SKM-1 (cell line): Measurements from ENCODE around the gene BHMT.
A peak's percentile ranks its signal among the peaks of the same experiment; 100 is the strongest.

ENCODE experiments used
- DNase-seq: peaks from one replicate; lab custom pipeline; 2025; ENCODE audit not compliant: unreplicated experiment; lab: John Stamatoyannopoulos, UW

The BHMT gene, protein sequence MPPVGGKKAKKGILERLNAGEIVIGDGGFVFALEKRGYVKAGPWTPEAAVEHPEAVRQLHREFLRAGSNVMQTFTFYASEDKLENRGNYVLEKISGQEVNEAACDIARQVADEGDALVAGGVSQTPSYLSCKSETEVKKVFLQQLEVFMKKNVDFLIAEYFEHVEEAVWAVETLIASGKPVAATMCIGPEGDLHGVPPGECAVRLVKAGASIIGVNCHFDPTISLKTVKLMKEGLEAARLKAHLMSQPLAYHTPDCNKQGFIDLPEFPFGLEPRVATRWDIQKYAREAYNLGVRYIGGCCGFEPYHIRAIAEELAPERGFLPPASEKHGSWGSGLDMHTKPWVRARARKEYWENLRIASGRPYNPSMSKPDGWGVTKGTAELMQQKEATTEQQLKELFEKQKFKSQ

GRCh38 chr5:79111387-79111959 lies at the start of gene BHMT:
TSS of gene BHMT (plus strand) at chr5:79111809. CDS start at chr5:79111886, 77 bp downstream.
- DNase-seq: no peak

DNA sequence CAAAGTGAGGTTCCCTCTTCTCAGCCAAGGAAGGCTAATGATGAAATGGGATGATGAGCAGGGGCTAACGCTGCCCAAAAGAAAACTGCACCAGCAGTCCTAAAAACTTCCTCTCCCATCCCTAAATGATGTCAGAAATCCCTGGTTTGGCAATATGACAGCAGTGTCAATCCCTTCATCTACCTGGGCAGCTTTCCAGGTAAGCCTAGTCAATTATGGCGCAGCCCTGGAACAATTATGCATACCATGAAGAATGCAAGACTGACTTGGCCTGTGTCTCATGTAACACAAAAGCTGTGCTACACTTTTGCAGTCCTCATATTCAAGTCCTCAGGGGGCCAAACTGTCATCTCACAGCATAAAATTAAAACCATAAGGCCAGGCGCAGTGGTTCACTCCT lies 49.2 kb upstream of the BHMT start:
- DNase-seq: no peak

GRCh38 chr5:79069488-79070349 lies 41.9 kb upstream of the BHMT start, which contains the start of the genes BHMT2 and DMGDH:
TSS of gene BHMT2 (plus strand) at chr5:79069767. CDS start at chr5:79069783, 16 bp downstream.
TSS of gene DMGDH (minus strand) at chr5:79069674. CDS start at chr5:79069620, 54 bp downstream.
- DNase-seq: no peak

- no peak for DNase-seq
Observed at GRCh38 chr5:79070350-79070667, 41.3 kb upstream of the BHMT start.

DNA sequence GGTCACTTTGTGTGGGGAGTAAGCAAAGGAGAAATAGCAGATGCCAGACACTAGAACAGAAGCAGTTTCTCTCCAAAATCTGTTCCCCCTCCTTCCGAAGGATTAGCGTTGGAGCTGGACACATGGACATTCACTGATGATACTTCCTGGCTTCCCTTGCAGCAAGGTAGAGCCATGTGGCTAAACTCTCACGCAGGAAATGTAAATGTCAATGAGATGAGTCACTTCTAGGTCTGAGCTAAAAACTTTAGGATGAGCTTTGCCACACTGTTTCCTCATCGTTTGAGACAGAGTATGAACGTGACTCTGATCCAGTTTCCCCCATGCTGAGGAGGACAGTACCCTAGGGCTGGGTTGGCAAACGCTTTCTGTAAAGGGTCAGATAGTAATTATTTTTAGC lies 37.0 kb upstream of the BHMT start:
- no peak for DNase-seq

DNA sequence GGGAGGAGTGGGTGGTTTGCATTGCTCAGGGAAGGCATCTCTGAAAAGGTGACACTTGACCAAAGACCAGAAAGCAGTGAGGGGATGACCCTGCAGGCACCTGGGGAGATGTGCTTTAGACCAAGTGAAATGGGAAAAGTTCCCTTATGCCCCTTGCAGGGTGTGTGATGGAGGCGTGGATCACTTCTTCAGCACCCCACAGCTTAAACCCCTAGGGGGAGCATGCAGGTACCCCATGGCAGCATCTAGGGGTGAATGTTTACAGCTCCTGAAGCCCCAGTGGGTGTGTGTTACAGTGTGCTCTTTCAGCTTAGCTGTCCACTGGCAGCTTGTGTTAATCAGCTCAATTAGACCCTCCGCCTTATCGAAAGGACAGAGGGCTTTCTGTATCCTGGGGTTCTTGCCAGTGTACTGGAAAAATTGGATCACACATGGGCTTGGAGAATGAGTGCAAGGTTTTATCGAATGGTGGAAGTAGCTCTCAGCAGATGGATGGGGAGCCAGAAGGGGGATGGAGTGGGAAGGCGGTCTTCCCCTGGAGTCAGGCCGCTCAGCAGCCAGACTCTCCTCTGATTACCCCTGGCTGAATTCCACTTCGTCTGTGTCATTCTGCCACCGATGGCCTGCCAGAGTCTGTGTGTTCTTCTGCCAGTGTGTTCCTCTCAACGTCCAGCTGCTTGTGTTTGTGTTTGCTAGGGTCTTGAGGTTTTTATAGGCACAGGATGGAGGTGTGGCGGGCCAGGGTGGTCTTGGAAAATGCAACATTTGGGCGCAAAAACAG lies 35.8 kb upstream of the BHMT start:
- DNase-seq: no peak

GRCh38 chr5:79076819-79077218 lies 34.8 kb upstream of the BHMT start:
- no peak for DNase-seq

- DNase-seq: no peak
Observed at GRCh38 chr5:79077680-79078365, 33.8 kb upstream of the BHMT start.

GRCh38 chr5:79080804-79081203 lies 30.8 kb upstream of the BHMT start:
- DNase-seq: no peak

DNA sequence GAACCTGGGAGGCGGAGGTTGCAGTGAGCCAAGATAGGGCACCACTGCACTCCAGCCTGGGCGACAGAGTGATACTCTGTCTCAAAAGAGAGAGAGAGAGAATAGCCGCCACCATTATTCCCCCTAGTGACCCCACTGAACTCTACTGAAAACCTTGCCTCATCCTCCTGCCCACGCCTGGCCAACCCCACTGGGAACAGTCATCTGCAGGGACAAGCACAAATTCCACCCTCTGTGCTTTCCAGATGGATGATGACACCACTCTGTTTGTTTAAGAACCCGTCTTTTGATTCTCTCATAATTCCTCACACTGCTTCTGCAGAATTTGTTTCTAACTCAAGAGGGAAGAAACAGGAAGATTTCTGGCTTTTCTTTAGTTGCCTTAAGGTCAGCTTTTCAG lies 29.8 kb upstream of the BHMT start:
- no peak for DNase-seq

DNA sequence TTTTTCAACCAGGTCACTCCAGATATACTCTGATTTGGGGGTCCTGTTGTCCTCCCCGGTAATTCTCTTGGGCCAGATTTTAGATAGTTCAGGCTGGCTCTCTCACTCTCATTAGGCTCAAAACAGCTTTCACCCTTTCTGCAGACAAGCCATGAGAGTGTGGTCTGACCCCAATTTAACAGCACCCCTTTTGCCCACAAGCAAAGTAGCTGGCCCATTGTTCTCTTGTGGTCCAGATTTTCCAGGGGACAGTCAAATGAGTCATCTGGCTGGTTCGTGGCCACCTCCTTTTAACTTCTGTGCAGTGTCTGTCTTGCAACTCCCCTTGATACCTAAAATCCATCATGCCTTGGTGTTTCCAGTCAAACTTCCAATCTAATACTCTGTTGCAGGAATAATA lies 25.5 kb upstream of the BHMT start:
- no peak for DNase-seq

GRCh38 chr5:79088507-79088906 lies 23.1 kb upstream of the BHMT start:
- DNase-seq: no peak

- no peak for DNase-seq
Observed at GRCh38 chr5:79091064-79091463, 20.5 kb upstream of the BHMT start.

DNA sequence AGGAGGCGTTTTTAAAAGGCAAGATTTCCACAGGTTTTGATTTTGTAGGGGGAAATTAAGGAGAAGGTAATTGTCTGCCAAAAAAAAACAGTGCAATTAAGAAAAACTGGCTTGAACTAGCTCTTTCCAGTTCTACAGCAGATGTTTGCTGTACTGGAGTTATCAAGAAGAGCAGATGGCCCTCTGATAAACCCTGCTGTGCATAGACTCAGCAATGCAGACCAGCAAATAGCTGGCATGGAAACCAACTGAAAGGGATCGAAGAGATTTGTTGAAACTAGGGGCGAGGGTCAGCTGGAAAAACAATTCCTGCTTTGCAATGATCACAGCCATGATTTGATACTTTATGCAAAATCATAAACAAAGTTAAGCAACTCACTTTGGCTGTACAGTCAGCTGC lies 17.8 kb upstream of the BHMT start:
- no peak for DNase-seq

GRCh38 chr5:79105868-79106267 lies 5.7 kb upstream of the BHMT start:
- no peak for DNase-seq

DNA sequence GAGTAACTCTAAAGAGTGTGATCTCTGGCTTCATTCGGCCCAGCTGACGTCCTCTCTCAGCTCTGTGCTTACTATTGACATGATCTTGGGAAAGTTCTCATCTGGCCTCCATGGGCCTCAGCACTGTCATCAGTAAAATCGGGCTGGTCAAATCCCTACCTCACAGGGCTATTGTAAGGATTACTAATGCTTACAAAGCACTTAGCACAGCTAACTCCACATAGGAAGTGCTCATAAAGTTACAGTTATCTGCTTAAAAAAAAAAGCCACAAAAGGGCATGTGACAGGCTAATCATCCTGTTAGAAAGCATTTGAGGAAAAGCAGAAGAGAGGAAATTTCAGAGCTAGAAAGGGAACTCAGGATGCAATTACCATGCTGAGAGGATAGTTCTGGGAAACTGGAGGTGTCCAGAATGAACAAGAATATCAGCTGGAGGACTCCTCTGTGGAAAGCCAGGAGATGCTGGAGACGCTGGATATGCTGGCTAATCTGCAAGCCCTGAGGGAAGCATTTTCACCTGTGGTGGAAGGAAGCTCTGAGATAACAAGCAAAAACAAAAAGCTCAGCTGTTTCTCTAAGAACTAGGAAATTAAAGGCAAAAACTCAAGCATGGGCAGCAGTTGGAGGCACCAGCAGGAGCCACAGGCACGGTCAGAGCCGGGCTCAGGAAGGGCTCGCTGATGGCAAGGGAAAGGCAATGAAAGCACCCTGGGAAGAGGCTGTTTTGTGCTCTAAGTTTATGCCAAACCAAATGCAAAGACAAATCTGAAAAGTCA lies 4.4 kb upstream of the BHMT start:
- DNase-seq: peak; percentile 37

DNA sequence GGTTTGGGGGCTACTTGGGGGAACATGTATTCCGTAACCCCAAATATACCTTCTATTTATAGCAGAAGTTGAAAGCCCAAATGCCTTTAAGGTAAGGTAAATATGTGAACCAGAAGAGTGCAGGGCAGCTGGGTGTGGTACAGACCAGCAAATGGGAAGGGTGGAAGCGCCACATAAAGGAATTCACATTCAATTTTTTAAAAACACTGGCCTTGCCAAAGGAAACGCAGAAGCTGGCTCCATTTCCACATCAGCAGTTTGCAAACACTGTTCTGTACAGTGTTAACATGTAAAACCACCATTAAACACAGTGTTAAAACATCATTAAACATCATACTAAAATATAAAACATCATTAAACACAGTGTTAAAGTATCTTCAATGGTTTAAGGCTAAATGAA lies 3.5 kb upstream of the BHMT start:
- DNase-seq: no peak

GRCh38 chr5:79108792-79109191 lies 2.8 kb upstream of the BHMT start:
- DNase-seq: no peak
